Stomach (tissue), 4 donors: ENCODE measurements around the gene PRSS21.

Source experiments
- CTCF ChIP-seq, 7 experiments: fragments of 450-650 bp in 4 of 7; fragments of 200-600 bp in 3 of 7; sonication (generic) in 3 of 7; IDR thresholded peaks; one replicate each; pipeline ENCODE4 v1.5.1; 2016 to 2019; ENCODE audit warnings: antibody characterized with exemption in 7 of 7, control low read depth in 2 of 7, mild to moderate bottlenecking in 1 of 7
- EP300 ChIP-seq: sonication (generic); formaldehyde crosslinking; IDR thresholded peaks from one replicate; pipeline ENCODE4 v1.6.1; 2017; ENCODE audit warnings: antibody characterized with exemption
- POLR2A ChIP-seq, 4 donors: fragments of 450-650 bp; IDR thresholded peaks; one replicate each; pipeline ENCODE4 v1.6.1; 2016; ENCODE audit warnings: antibody characterized with exemption in 4 of 4, control low read depth in 2 of 4, mild to moderate bottlenecking in 1 of 4, moderate library complexity in 1 of 4
- POLR2AphosphoS5 ChIP-seq, 3 donors: sonication (generic); formaldehyde crosslinking; IDR thresholded peaks; one replicate each; pipeline ENCODE4 v1.6.1; 2016; ENCODE audit warnings: antibody characterized with exemption in 3 of 3

DNA sequence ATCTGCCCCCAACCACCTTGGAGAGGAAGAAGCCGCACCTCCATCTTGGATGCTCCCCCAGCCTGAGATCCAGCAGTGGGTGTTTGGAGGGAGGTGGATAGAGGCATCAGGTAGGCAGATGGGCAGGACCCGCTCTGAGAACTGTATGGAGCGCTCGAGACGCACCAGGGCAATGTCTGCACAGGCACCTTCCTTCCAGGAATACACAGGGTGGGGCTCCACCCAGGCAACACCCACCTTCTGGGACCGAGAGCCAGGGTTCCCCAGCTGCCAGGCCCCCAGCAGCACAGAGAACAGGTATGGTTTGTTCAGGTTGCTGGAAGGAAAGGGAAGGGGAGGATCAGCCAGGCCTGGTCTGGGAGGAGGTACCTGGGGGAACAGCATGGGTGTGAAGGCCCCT lies 38.5 kb downstream of the PRSS21 start:
- TF ChIP-seq EP300: no peak
- TF ChIP-seq POLR2A (IDR thresholded peaks at IDR 0.05): no peak
- no peak for TF ChIP-seq CTCF (IDR thresholded peaks at IDR 0.05)
- TF ChIP-seq POLR2AphosphoS5 (IDR thresholded peaks at IDR 0.05): no peak
